Liver (tissue), 9 donors: ENCODE measurements around the gene RPA3. TPM values are rescaled to one million over a fixed set of nuclear protein-coding genes. Genes with fewer than 3 reads are reported as not detected.

ENCODE experiments used
- DNase-seq: peaks from one replicate; pipeline ENCODE4 v3.0.0-alpha.2; 2017; ENCODE audit warnings: low spot score
- H3K27ac ChIP-seq, 2 donors: one replicate each; pipeline ENCODE4 v1.7.0; 2013; ENCODE audit warnings: inconsistent platforms in 2 of 2, low read length in 2 of 2, control low read depth in 1 of 2, low read depth in 1 of 2, mild to moderate bottlenecking in 1 of 2
- H3K27me3 ChIP-seq, 4 donors: one replicate each; pipeline versions ENCODE4 v1.6.1 to v1.7.0; 2013; ENCODE audit warnings: low read length in 3 of 4, inconsistent platforms in 1 of 4, mild to moderate bottlenecking in 1 of 4, moderate library complexity in 1 of 4; ENCODE audit not compliant: control insufficient read depth in 4 of 4, insufficient read depth in 4 of 4
- H3K36me3 ChIP-seq, 4 donors: one replicate each; pipeline versions ENCODE4 v1.6.1 to v1.7.0; 2013; ENCODE audit warnings: low read length in 3 of 4, mild to moderate bottlenecking in 3 of 4, low read depth in 1 of 4, moderate library complexity in 1 of 4; ENCODE audit not compliant: control insufficient read depth in 4 of 4, insufficient read depth in 3 of 4
- H3K4me1 ChIP-seq, 4 donors: one replicate each; pipeline versions ENCODE4 v1.6.1 to v1.7.0; 2013; ENCODE audit warnings: low read length in 3 of 4, mild to moderate bottlenecking in 3 of 4, moderate library complexity in 1 of 4; ENCODE audit not compliant: control insufficient read depth in 4 of 4, insufficient read depth in 4 of 4
- H3K4me3 ChIP-seq, 3 donors: one replicate each; pipeline versions ENCODE4 v1.6.1 to v1.7.0; 2013; ENCODE audit warnings: low read length in 3 of 3, control low read depth in 1 of 3, low read depth in 1 of 3, mild to moderate bottlenecking in 1 of 3
- H3K9ac ChIP-seq, 2 donors: one replicate each; pipeline ENCODE4 v1.7.0; 2013; ENCODE audit warnings: low read length in 2 of 2, mild to moderate bottlenecking in 2 of 2, moderate library complexity in 2 of 2, control low read depth in 1 of 2, low read depth in 1 of 2
- H3K9me3 ChIP-seq, 4 donors: one replicate each; pipeline versions ENCODE4 v1.6.1 to v1.7.0; 2013; ENCODE audit warnings: low read length in 3 of 4; ENCODE audit not compliant: control insufficient read depth in 4 of 4
- ATF3 ChIP-seq: IDR thresholded peaks from 2 replicates; pipeline ENCODE4 v1.6.1; 2016; ENCODE audit warnings: antibody characterized with exemption
- EGR1 ChIP-seq, 2 donors: IDR thresholded peaks; 2 replicates each; pipeline ENCODE4 v1.6.1; 2016 to 2018; ENCODE audit warnings: antibody characterized with exemption in 2 of 2, low read depth in 2 of 2
- FOXA1 ChIP-seq: IDR thresholded peaks from 2 replicates; pipeline ENCODE4 v1.6.1; 2016; ENCODE audit warnings: antibody characterized with exemption
- FOXA2 ChIP-seq: IDR thresholded peaks from 2 replicates; pipeline ENCODE4 v1.6.1; 2016; ENCODE audit warnings: antibody characterized with exemption
- GABPA ChIP-seq, 2 donors: IDR thresholded peaks in 1 of 2; conservative IDR thresholded peaks in 1 of 2; 2 replicates each; pipeline ENCODE4 v1.6.1; 2016; ENCODE audit warnings: antibody characterized with exemption in 2 of 2, mild to moderate bottlenecking in 1 of 2, moderate library complexity in 1 of 2
- HNF4A ChIP-seq, 2 donors: conservative IDR thresholded peaks; 2 replicates each; pipeline ENCODE4 v1.6.1; 2016; ENCODE audit warnings: antibody characterized with exemption in 2 of 2, mild to moderate bottlenecking in 2 of 2
- HNF4G ChIP-seq: IDR thresholded peaks from 2 replicates; pipeline ENCODE4 v1.6.1; 2016; ENCODE audit warnings: antibody characterized with exemption
- JUND ChIP-seq, 2 donors: IDR thresholded peaks; 2 replicates each; pipeline ENCODE4 v1.6.1; 2016; ENCODE audit warnings: antibody characterized with exemption in 2 of 2
- NR2F2 ChIP-seq: IDR thresholded peaks from 2 replicates; pipeline ENCODE4 v1.6.1; 2016; ENCODE audit warnings: antibody characterized with exemption
- RAD21 ChIP-seq, 2 donors: IDR thresholded peaks; 2 replicates each; pipeline ENCODE4 v1.6.1; 2016; ENCODE audit warnings: antibody characterized with exemption in 2 of 2, mild to moderate bottlenecking in 2 of 2
- RXRA ChIP-seq, 2 donors: IDR thresholded peaks; 2 replicates each; pipeline ENCODE4 v1.6.1; 2017 to 2018; ENCODE audit warnings: antibody characterized with exemption in 2 of 2, mild to moderate bottlenecking in 1 of 2
- SP1 ChIP-seq: IDR thresholded peaks from 2 replicates; pipeline ENCODE4 v1.6.1; 2018; ENCODE audit warnings: antibody characterized with exemption, mild to moderate bottlenecking
- TAF1 ChIP-seq: conservative IDR thresholded peaks from 2 replicates; pipeline ENCODE4 v1.6.1; 2016; ENCODE audit warnings: antibody characterized with exemption, mild to moderate bottlenecking
- YY1 ChIP-seq: IDR thresholded peaks from 2 replicates; pipeline ENCODE4 v1.6.1; 2016; ENCODE audit warnings: antibody characterized with exemption, mild to moderate bottlenecking
- WGBS: extraction: QIAGEN DNeasy Blood & Tissue Kit; methylation state at CpG from one replicate; pipeline ENCODE4 v1.1.7; 2013; 5-methylcytosine and 5-hydroxymethylcytosine counted together
- polyA plus RNA-seq, 2 donors: library from polyadenylated mRNA; stranded (reverse) in 1 of 2; unstranded in 1 of 2; fragments of 200-250 nt in 1 of 2; fragments of >200 nt in 1 of 2; fragmentation: Nextera tagmentation in 1 of 2; extraction: Ambion mirVana in 1 of 2; gene quantifications; one replicate each; pipeline versions ENCODE4 v1.2.1 to v1.2.3, GENCODE V29; 2013 to 2015
- total RNA-seq, 2 donors: library from RNA; depleted of rRNA; stranded (reverse); fragments of >200 nt; gene quantifications; one replicate each; pipeline ENCODE4 v1.2.3, GENCODE V29; 2014
- TF ChIP-seq, protein P1 (sequence below): IDR thresholded peaks from 2 replicates; pipeline ENCODE4 v1.6.1; 2016; ENCODE audit warnings: antibody characterized with exemption, mild to moderate bottlenecking
- TF ChIP-seq, protein P2 (sequence below): IDR thresholded peaks from 2 replicates; pipeline ENCODE4 v1.6.1; 2016; ENCODE audit warnings: antibody characterized with exemption
- TF ChIP-seq, protein P3 (sequence below): fragments of 150-350 bp; IDR thresholded peaks from 2 replicates; pipeline ENCODE4 v1.5.1; 2017; ENCODE audit warnings: improper control_type of control experiment, low read depth, low read length; ENCODE audit not compliant: missing input control
- TF ChIP-seq, protein P4 (sequence below): IDR thresholded peaks from 2 replicates; pipeline ENCODE4 v1.6.1; 2016; ENCODE audit warnings: antibody characterized with exemption
- donor health status: healthy.
- donor health status: healthy.
- donor health status: healthy.
- donor health status: healthy.
- donor health status: healthy.

The RPA3 gene
- total and polyA plus RNA-seq, 4 donors, result 13.0 to 53.1 (median 18.6) TPM

GRCh38 chr7:7688310-7688709 is 30.1 kb downstream of the RPA3 start:
- Histone ChIP-seq H3K9ac (no peak overlapping the region), H3K9me3 (no peaks in the 10 kb centered on the region), H3K27ac (no peak overlapping the region), H3K27me3 (no peaks in the 10 kb centered on the region), H3K36me3 (no peaks in the 10 kb centered on the region), H3K4me3 (no peak overlapping the region), H3K4me1 (no peaks in the 10 kb centered on the region)
- WGBS, result 70% methylated on average over 6 of the region's 6 CpGs
- TF ChIP-seq EGR1 (IDR thresholded peaks at IDR 0.05; ENCODE audit: low read depth in 2 of 2) (no peak), HNF4G (no peak), FOXA1 (no peak), RAD21 (IDR thresholded peaks at IDR 0.05) (no peak), YY1 (no peak), NR2F2 (no peak), TAF1 (no peak), SP1 (no peak), FOXA2 (no peak), RXRA (IDR thresholded peaks at IDR 0.05) (no peak), JUND (IDR thresholded peaks at IDR 0.05) (no peak), HNF4A (conservative IDR thresholded peaks at IDR 0.05) (no peak), GABPA (IDR thresholded peaks at IDR 0.05 in 1 of 2, conservative IDR thresholded peaks at IDR 0.05 in 1 of 2) (no peak), ATF3 (no peak)
- TF ChIP-seq, protein P1, sequence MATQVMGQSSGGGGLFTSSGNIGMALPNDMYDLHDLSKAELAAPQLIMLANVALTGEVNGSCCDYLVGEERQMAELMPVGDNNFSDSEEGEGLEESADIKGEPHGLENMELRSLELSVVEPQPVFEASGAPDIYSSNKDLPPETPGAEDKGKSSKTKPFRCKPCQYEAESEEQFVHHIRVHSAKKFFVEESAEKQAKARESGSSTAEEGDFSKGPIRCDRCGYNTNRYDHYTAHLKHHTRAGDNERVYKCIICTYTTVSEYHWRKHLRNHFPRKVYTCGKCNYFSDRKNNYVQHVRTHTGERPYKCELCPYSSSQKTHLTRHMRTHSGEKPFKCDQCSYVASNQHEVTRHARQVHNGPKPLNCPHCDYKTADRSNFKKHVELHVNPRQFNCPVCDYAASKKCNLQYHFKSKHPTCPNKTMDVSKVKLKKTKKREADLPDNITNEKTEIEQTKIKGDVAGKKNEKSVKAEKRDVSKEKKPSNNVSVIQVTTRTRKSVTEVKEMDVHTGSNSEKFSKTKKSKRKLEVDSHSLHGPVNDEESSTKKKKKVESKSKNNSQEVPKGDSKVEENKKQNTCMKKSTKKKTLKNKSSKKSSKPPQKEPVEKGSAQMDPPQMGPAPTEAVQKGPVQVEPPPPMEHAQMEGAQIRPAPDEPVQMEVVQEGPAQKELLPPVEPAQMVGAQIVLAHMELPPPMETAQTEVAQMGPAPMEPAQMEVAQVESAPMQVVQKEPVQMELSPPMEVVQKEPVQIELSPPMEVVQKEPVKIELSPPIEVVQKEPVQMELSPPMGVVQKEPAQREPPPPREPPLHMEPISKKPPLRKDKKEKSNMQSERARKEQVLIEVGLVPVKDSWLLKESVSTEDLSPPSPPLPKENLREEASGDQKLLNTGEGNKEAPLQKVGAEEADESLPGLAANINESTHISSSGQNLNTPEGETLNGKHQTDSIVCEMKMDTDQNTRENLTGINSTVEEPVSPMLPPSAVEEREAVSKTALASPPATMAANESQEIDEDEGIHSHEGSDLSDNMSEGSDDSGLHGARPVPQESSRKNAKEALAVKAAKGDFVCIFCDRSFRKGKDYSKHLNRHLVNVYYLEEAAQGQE, result no peak
- TF ChIP-seq, protein P2, sequence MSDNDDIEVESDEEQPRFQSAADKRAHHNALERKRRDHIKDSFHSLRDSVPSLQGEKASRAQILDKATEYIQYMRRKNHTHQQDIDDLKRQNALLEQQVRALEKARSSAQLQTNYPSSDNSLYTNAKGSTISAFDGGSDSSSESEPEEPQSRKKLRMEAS, result no peak
- TF ChIP-seq, protein P3, sequence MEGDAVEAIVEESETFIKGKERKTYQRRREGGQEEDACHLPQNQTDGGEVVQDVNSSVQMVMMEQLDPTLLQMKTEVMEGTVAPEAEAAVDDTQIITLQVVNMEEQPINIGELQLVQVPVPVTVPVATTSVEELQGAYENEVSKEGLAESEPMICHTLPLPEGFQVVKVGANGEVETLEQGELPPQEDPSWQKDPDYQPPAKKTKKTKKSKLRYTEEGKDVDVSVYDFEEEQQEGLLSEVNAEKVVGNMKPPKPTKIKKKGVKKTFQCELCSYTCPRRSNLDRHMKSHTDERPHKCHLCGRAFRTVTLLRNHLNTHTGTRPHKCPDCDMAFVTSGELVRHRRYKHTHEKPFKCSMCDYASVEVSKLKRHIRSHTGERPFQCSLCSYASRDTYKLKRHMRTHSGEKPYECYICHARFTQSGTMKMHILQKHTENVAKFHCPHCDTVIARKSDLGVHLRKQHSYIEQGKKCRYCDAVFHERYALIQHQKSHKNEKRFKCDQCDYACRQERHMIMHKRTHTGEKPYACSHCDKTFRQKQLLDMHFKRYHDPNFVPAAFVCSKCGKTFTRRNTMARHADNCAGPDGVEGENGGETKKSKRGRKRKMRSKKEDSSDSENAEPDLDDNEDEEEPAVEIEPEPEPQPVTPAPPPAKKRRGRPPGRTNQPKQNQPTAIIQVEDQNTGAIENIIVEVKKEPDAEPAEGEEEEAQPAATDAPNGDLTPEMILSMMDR, result no peak
- TF ChIP-seq, protein P4, sequence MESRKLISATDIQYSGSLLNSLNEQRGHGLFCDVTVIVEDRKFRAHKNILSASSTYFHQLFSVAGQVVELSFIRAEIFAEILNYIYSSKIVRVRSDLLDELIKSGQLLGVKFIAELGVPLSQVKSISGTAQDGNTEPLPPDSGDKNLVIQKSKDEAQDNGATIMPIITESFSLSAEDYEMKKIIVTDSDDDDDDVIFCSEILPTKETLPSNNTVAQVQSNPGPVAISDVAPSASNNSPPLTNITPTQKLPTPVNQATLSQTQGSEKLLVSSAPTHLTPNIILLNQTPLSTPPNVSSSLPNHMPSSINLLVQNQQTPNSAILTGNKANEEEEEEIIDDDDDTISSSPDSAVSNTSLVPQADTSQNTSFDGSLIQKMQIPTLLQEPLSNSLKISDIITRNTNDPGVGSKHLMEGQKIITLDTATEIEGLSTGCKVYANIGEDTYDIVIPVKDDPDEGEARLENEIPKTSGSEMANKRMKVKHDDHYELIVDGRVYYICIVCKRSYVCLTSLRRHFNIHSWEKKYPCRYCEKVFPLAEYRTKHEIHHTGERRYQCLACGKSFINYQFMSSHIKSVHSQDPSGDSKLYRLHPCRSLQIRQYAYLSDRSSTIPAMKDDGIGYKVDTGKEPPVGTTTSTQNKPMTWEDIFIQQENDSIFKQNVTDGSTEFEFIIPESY, result no peak
- no peak for DNase-seq
